Measurements from ENCODE around the gene GRIP1. TPM values are rescaled to one million over a fixed set of nuclear protein-coding genes. Genes with fewer than 3 reads are reported as not detected.

GRIP1 gene
- total RNA-seq, 2 experiments from 2014 or later: 5.4 TPM

GRCh38 chr12:66497008-66497897, 181.6 kb downstream of the GRIP1 start:
- no peak for DNase-seq
- Mint-ChIP-seq H3K4me3 (no peak overlapping the region), H3K4me1 (ENCODE audit: low read depth) (no peaks in the 10 kb centered on the region), H3K27ac (no peak overlapping the region), H3K27me3 (peaks cover 10% of the 10 kb centered on the region), H3K36me3 (ENCODE audit: low read depth) (no peaks in the 10 kb centered on the region), H3K9me3 (no peaks in the 10 kb centered on the region)
- no peaks in the 10 kb centered on the region for H3K36me3 ChIP-seq (ENCODE audit: insufficient read depth, low read length)
- ChIA-PET POLR2A (no interaction called here), CTCF (no interaction called here)
- H3K4me1 ChIP-seq (ENCODE audit: insufficient read depth, low read length): no peaks in the 10 kb centered on the region
- H3K9me3 ChIP-seq (ENCODE audit: control insufficient read depth in 1 of 2, insufficient read depth in 1 of 2, low read length in 2 of 2): peaks cover 0 to 3% of the 10 kb centered on the region in 2 experiments
- H3K27me3 ChIP-seq (ENCODE audit: control insufficient read depth in 1 of 2, insufficient read depth in 2 of 2, low read length in 2 of 2): peaks cover 3 to 6% of the 10 kb centered on the region in 2 experiments
- H3K27ac ChIP-seq (ENCODE audit: low read depth in 1 of 2, low read length in 2 of 2): no peak overlapping the region
- ATAC-seq (ENCODE audit: poor library complexity): no peak
- intact Hi-C loops (cut with DNase I, micrococcal nuclease): no loop called here
- H3K4me3 ChIP-seq (ENCODE audit: low read length): no peak overlapping the region
- TF ChIP-seq, protein P1, sequence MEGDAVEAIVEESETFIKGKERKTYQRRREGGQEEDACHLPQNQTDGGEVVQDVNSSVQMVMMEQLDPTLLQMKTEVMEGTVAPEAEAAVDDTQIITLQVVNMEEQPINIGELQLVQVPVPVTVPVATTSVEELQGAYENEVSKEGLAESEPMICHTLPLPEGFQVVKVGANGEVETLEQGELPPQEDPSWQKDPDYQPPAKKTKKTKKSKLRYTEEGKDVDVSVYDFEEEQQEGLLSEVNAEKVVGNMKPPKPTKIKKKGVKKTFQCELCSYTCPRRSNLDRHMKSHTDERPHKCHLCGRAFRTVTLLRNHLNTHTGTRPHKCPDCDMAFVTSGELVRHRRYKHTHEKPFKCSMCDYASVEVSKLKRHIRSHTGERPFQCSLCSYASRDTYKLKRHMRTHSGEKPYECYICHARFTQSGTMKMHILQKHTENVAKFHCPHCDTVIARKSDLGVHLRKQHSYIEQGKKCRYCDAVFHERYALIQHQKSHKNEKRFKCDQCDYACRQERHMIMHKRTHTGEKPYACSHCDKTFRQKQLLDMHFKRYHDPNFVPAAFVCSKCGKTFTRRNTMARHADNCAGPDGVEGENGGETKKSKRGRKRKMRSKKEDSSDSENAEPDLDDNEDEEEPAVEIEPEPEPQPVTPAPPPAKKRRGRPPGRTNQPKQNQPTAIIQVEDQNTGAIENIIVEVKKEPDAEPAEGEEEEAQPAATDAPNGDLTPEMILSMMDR (IDR thresholded peaks at IDR 0.05): no peak

DNA sequence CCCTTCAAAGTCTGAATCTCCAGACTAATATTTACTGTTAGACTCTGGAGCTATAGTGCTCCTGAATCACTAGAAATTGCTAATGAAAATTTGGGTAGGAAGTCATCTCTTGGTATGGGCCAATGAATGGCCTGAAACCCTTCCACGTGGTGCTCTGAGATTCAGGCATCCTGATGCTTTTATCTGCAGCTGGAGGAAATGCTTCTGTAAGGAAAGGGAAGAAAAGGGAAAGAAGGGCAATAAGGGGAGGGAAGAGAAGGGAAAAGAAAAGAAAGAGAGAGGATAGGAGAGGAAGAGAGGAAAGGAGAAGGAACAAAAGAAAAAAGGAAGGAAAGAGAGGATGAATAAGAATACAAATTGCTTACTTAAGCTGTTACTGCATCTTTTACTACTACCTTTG, 182.3 kb downstream of the GRIP1 start:
- no peaks in the 10 kb centered on the region for H3K9me3 Mint-ChIP-seq
- no peak overlapping the region for H3K4me3 ChIP-seq (ENCODE audit: low read length)
- intact Hi-C loops (cut with DNase I, micrococcal nuclease): no loop called here
- DNase-seq (no peak), ATAC-seq (ENCODE audit: poor library complexity) (no peak)
- no peaks in the 10 kb centered on the region for H3K4me1 ChIP-seq (ENCODE audit: insufficient read depth, low read length)
- no peaks in the 10 kb centered on the region for H3K4me1 Mint-ChIP-seq (ENCODE audit: low read depth)
- ChIA-PET CTCF (no interaction called here), POLR2A (no interaction called here)
- TF ChIP-seq, protein P1 (IDR thresholded peaks at IDR 0.05): no peak
- H3K9me3 ChIP-seq (ENCODE audit: control insufficient read depth in 1 of 2, insufficient read depth in 1 of 2, low read length in 2 of 2): peaks cover 0 to 3% of the 10 kb centered on the region in 2 experiments
- no peak overlapping the region for H3K27ac Mint-ChIP-seq
- H3K27me3 ChIP-seq (ENCODE audit: control insufficient read depth in 1 of 2, insufficient read depth in 2 of 2, low read length in 2 of 2): peaks cover 3 to 6% of the 10 kb centered on the region in 2 experiments
- no peak overlapping the region for H3K27ac ChIP-seq (ENCODE audit: low read depth in 1 of 2, low read length in 2 of 2)
- peaks cover 10% of the 10 kb centered on the region for H3K27me3 Mint-ChIP-seq
- no peak overlapping the region for H3K4me3 Mint-ChIP-seq
- no peaks in the 10 kb centered on the region for H3K36me3 Mint-ChIP-seq (ENCODE audit: low read depth)
- no peaks in the 10 kb centered on the region for H3K36me3 ChIP-seq (ENCODE audit: insufficient read depth, low read length)

- H3K27ac ChIP-seq (ENCODE audit: low read depth in 1 of 2, low read length in 2 of 2): no peak overlapping the region
- TF ChIP-seq, protein P1 (IDR thresholded peaks at IDR 0.05): no peak
- ATAC-seq (ENCODE audit: poor library complexity): no peak
- Mint-ChIP-seq H3K27ac (no peak overlapping the region), H3K36me3 (ENCODE audit: low read depth) (no peaks in the 10 kb centered on the region), H3K4me1 (ENCODE audit: low read depth) (no peaks in the 10 kb centered on the region), H3K4me3 (no peak overlapping the region), H3K9me3 (no peaks in the 10 kb centered on the region), H3K27me3 (peaks cover 10% of the 10 kb centered on the region)
- peaks cover 0 to 3% of the 10 kb centered on the region in 2 experiments for H3K9me3 ChIP-seq (ENCODE audit: control insufficient read depth in 1 of 2, insufficient read depth in 1 of 2, low read length in 2 of 2)
- POLR2A ChIA-PET: no interaction called here
- intact Hi-C loops (cut with DNase I, micrococcal nuclease): no loop called here
- H3K27me3 ChIP-seq (ENCODE audit: control insufficient read depth in 1 of 2, insufficient read depth in 2 of 2, low read length in 2 of 2): peaks cover 3 to 6% of the 10 kb centered on the region in 2 experiments
- no peaks in the 10 kb centered on the region for H3K36me3 ChIP-seq (ENCODE audit: insufficient read depth, low read length)
- no peaks in the 10 kb centered on the region for H3K4me1 ChIP-seq (ENCODE audit: insufficient read depth, low read length)
- no peak overlapping the region for H3K4me3 ChIP-seq (ENCODE audit: low read length)
- CTCF ChIA-PET: no interaction called here
- no peak for DNase-seq
Observed at GRCh38 chr12:66495709-66496108, 183.2 kb downstream of the GRIP1 start.

Data from CD4-positive, alpha-beta T cell (primary cell).